Measurements from ENCODE around the gene SHH.

SHH gene

DNA sequence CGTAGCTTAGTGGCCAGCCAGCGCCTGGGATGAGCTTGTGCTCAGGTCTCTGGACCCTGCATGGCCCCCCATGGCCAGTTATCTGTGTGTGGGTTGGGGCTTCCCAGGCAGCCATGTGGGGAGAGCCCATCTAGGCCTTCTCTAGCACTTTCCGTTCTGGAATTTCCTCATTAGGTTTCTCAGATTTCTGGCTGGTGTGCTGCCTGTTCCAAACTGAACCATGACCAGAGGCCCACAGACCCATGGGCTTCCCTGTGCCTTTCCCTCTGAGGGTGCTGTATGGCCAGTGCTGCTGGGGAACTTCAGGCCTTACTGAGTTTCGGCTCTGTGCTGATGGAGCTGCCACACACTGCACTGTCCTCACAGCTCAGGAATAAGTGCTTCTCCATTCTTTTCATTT, 50.2 kb downstream of the SHH start:
- DNase-seq, result no peak

DNA sequence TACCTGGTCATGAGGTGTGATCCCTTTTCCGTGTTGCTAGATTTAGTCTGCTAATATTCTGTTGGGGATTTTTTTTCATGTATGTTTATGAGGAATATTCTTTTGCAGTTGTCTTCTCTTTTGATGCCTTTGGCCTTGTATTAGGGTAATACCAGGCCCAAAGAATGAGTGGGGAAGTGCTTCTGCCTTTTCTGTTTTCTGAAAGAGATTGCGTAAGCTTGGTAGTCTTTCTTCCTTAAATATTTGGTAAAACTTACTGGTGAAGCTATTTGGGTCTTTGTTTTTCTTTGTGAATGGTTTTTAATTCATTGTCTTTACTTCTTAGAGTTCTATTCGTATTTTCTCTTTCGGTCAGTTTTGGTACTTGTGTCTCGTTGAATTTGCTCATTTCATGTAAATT, 51.1 kb downstream of the SHH start:
- DNase-seq, result peak; percentile 41

DNA sequence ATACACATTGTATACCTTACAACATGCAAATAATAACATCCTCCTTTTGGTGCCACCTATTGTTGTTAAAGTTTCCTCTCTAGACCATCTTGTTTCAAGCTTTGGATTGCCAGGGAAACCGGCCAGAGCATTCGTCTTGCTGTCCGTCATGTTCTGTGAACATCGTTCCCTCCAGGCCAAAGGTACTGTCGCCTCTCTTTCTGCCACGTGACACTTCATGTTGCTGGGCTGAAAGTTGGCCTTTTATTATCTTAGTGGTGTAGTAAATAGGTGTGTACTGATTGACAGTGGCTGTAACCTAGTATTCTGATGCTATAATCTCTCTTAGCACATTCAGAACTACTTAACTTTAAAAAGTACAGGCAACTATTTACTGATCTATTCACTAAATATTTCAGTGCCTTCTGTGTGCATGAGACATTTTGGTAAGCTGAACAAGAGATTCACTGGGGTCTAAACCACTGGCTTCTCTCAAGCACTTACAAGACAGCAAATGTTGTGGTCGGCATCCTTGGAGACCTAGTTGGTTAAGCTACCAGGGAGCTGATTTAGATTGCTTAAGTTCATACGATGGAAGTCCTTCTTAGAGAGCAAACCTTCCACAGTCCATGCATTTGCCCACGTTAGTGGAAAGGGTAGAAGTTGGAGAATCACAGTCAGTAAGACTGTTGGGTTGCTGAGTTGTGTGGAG, 52.4 kb downstream of the SHH start:
- no peak for DNase-seq

DNA sequence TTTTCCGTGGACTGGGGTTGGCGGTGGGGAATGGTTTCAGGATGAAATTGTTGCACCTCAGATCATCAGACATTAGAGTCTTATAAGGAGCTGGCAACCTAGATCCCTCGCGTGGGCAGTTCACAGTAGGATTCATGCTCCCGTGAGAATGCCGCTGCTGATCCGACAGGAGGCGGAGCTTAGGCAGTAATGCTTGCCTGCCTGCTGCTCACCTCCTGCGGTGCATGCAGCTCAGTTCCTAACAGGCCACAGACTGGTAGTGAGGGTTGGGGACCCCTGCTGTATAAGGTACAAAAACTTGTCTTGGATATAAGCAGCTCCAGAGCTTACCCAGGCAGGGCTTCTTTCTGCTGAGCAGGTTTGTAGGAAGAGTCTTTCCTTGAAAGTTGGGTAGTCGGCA, 53.9 kb downstream of the SHH start:
- DNase-seq, result no peak

DNA sequence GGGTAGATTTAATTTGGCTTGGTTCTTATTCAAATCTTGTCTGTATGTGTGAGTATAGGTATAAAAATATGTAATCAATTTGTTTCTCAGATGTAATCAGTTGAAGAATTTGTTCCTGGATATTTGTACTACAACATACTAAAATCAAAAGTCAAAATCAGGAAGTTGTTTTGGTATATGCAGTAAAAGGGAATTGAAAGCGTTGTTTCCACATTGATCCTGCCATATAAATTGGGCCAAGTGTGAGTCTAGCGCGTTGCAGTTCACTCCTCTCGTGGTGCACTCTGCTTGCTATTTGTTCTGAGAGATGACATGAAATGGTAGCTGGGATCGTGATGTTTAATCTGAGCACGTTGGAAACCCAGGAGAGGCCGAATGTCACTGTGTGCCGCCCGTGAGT, 55.9 kb downstream of the SHH start:
- no peak for DNase-seq

DNA sequence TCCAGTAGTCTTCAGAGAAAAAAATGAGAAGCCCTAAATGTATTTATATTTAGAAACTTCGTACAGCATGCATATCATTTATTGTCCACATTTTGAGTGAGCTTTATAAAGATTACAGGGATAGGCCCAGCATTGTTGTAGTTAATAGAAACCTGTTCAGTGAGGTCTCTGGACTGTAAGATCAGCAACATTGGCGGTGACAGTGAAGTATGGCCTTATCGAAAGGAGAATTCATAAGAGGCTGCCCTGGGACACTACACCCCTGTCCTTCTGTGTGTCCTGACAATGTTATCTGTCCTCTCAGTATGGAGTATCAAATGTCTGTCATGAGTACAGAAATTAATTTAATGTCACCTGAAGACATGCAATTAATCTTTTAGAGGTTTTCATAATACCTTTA, 57.2 kb downstream of the SHH start:
- no peak for DNase-seq

DNA sequence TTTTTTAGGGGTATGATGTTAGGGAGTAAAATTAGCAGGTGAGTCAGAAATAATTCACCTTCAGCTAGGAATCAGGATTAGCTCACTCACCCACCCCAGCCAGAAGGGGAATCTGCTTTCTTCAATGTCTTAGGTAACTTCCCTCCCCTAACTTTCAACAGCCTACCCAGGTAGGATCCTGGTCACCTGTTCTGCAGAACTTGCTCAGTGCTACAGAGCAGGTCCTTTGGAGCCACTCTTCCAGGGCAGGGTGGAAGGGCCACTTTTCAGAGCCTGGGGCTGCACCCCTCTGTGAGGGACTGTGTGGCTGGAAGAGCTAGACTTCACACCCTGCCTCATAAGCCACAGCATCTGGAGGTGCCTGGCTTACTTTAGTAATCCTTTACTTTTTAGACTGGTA, 58.1 kb downstream of the SHH start:
- DNase-seq, result no peak

DNA sequence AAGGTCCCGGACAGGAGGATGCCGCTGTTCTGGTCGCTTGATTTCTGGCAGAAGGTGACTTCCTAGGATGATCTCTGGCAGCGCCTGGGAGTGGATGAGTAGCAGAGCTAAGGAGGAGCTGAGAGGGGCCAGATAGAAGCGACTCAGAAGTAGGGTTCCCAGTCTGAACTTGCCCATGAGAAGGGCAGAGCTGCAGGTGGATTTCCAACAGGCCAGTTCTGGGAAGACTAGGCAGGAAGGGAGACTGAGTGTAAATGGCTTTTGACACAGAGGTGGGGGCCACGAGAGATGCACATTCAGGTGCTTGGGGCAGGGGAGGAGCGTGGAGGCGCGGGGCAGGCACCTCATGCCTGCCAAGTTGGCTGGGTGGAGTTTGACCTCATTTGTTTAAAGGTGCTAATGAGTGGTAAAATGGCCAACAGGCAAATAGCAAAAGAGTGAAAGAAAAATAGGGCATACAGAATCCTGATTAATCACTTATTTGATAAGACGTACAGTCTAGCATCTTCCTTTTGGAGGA, 58.8 kb downstream of the SHH start:
- DNase-seq, result no peak

DNA sequence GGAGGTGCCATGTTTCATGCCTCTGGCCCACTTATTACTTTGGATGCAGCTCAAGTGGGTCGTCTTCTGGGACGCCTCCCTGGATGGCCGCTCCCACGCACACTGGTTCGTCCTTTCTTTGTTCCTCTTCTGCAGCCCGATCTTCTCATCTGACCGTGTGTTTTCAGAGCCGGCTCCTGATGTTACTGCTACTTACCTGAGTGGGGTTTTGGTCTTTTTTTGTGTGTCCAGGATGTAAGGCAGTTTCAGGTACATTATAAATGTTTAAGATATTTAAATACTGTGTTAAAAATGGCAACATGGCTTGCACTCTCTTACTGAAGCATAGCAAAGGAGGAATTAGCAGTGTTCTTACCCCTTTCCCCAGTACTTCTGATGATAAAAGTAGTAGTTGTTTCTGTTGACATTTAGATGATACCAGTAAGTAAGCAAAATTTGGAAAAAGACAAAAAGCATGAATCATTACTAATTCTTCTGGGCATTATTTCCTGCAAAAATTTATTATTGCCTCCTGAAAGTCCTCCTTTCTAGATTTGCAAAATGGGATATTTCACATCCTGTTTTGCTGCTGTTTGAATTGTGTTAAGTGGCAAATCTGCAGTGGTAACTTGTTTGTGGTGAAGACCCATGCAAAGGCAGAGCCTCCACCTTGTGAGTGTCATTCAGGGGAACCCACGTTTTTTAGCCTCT, 59.4 kb downstream of the SHH start:
- DNase-seq, result no peak

DNA sequence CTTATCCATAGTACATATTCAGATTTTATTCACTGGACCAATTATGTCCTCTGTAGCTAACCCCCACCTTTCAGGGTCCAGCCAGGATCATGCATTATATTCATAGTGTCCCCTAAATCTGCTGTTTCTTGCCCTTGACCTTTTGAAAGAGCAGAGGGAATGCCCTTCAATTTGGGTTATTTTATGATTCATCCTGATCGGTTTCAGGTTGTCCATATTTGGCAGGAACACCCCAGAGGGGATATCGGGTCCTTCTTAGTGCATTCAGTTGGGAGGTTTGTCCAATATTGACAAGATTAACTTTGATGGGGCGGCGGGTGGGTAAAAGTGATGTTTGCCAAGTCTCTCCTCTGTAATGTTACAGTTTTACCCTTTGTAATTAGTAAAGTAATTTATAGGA, 60.9 kb downstream of the SHH start:
- DNase-seq, result no peak

DNA sequence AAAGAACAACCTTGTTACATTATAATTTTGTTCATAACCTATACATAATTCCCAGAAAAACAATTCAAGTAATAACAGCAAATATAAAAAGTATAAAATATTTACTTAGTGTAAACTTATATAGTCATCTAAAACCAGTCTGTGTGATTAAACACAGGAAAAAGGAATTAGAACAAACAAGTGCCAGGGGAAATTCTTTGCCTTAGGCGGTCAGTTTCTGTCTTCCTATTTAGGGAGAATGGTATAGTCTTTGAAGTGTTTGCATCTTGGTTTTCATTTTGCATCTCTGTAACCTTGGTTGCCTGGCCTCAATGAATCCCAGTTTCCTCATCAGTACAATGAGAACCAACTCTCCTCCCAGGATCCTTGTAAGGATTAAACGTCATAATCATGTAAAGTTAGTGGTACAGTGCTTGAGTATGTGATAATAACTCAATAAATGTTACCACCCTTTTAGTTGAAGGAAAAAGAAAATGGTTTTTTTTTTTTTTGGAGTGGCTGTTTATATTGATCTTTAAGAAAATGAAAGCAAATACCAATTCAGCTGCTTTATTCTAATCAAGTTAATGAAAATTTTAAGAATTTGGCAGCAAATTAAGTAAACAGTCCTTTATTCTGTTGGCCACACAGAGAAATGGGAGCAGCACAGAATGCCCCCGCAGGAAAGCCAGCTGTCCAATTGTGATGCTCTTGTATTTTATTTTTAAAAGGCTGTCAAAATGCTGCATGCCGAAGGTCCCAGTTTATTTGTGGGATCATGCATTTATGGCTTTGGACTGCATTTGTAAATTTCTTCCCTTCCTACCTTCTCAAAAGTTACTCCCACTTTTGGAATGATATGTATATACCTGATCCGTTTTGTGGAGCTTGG, 61.8 kb downstream of the SHH start:
- no peak for DNase-seq
